Activated CD8-positive, alpha-beta T cell treated with anti-CD3 and anti-CD28 coated beads for 36 hours (primary cell): ENCODE data around the gene TCF7. TPM values are rescaled to one million over a fixed set of nuclear protein-coding genes. Genes with fewer than 3 reads are reported as not detected.

ENCODE experiments used
- ATAC-seq: fragments of 200-7000 bp; cut with Tn5 transposase; one replicate; pipeline ENCODE4 v1.10.0; 2021; ENCODE audit warnings: mild to moderate bottlenecking, moderate library complexity
- CTCF ChIA-PET: fragments of 350-600 bp; sonication (Branson Sonifier 250); formaldehyde crosslinking; loops from one replicate; lab custom pipeline; 2021; ENCODE audit warnings: antibody characterized with exemption; lab: Charles Lee
- POLR2A ChIA-PET: fragments of 350-600 bp; sonication (Branson Sonifier 250); formaldehyde crosslinking; loops from one replicate; lab custom pipeline; 2021; ENCODE audit warnings: antibody characterized with exemption; lab: Charles Lee
- DNase-seq: peaks from one replicate; pipeline ENCODE4 v3.0.0-alpha.2; 2020
- H3K27ac Mint-ChIP-seq: one replicate; pipeline ENCODE4 v1.8.0; 2021; ENCODE audit warnings: mild to moderate bottlenecking, mixed read lengths
- H3K27me3 Mint-ChIP-seq: one replicate; pipeline ENCODE4 v1.8.0; 2021; ENCODE audit warnings: mixed read lengths
- H3K36me3 Mint-ChIP-seq: one replicate; pipeline ENCODE4 v1.8.0; 2021; ENCODE audit warnings: low read depth, mixed read lengths
- H3K4me1 Mint-ChIP-seq: one replicate; pipeline ENCODE4 v1.8.0; 2021; ENCODE audit warnings: low read depth, mixed read lengths
- H3K4me3 Mint-ChIP-seq: one replicate; pipeline ENCODE4 v1.8.0; 2021; ENCODE audit warnings: mild to moderate bottlenecking, moderate library complexity, mixed read lengths
- H3K9me3 Mint-ChIP-seq: one replicate; pipeline ENCODE4 v1.8.0; 2021; ENCODE audit warnings: mixed read lengths
- intact Hi-C: fragments of 100-400 bp; cut with micrococcal nuclease; formaldehyde crosslinking; loops from one replicate; pipeline ENCODE4 v1.10.0; 2022
- total RNA-seq, 2 experiments: library from RNA; stranded (reverse); gene quantifications; one replicate each; pipeline ENCODE4 v1.2.3, GENCODE V29; 2021
- TF ChIP-seq, protein P1 (sequence below): fragments of 200-600 bp; IDR thresholded peaks from one replicate; pipeline ENCODE4 v1.8.0; 2022; ENCODE audit warnings: antibody characterized with exemption, mild to moderate bottlenecking

The TCF7 gene
- total RNA-seq, 2 experiments from 2014 or later: 47.4 to 50.3 TPM

DNA sequence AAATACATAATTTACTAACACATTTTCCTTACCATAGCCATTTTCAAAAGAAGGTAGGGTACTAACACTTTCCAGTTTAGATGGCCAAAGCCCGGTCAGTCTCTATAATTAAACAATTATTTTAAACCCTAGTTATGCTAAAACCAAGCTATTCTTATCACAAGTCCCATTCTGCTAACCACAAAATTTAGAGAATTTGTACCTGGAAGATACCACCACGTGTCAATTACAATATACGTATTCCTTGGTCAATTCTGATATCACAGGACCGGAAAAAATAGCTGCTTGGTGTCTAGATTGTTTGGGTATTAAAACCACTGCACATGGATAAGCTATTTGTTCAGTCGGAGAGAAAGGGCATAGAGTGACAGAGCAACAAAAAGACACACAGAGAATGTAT lies 81.2 kb downstream of the TCF7 start:
- intact Hi-C loops: no loop called here
- ChIA-PET CTCF (interaction anchor here (1.8 to 2.6 kb wide), 2 partner anchors 12 to 392 kb away, joined by 5 to 26 read pairs; no protein-coding TSS in a partner anchor), POLR2A (interaction anchor here (1.0 kb wide), 2 partner anchors 18 to 19 kb away, joined by 3 to 4 read pairs; partner anchors contain the start of gene SKP1)
- Mint-ChIP-seq H3K36me3 (peaks cover 38% of the 10 kb centered on the region), H3K9me3 (no peaks in the 10 kb centered on the region), H3K27ac (no peak overlapping the region), H3K27me3 (no peaks in the 10 kb centered on the region), H3K4me1 (no peaks in the 10 kb centered on the region), H3K4me3 (no peak overlapping the region)
- TF ChIP-seq, protein P1, sequence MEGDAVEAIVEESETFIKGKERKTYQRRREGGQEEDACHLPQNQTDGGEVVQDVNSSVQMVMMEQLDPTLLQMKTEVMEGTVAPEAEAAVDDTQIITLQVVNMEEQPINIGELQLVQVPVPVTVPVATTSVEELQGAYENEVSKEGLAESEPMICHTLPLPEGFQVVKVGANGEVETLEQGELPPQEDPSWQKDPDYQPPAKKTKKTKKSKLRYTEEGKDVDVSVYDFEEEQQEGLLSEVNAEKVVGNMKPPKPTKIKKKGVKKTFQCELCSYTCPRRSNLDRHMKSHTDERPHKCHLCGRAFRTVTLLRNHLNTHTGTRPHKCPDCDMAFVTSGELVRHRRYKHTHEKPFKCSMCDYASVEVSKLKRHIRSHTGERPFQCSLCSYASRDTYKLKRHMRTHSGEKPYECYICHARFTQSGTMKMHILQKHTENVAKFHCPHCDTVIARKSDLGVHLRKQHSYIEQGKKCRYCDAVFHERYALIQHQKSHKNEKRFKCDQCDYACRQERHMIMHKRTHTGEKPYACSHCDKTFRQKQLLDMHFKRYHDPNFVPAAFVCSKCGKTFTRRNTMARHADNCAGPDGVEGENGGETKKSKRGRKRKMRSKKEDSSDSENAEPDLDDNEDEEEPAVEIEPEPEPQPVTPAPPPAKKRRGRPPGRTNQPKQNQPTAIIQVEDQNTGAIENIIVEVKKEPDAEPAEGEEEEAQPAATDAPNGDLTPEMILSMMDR: no peak
- DNase-seq: no peak
- ATAC-seq: no peak

Other genes starting within 250 kb of the TCF7 start
- 10 to 100 TPM; 27.4 to 30.8 TPM for gene C5orf15, start 146.1 kb upstream of the TCF7 start, total RNA-seq
- 100 to 1,000 TPM; 481 to 484 TPM for gene VDAC1, start 109.7 kb upstream of the TCF7 start, total RNA-seq
- 100 to 1,000 TPM; 235 to 242 TPM for gene SKP1, start 62.3 kb downstream of the TCF7 start, total RNA-seq
- gene PPP2CA, start 111.4 kb downstream of the TCF7 start, total RNA-seq: 100 to 1,000 TPM; 147 to 153 TPM